ENCODE measurements around the gene THSD4. TPM values are rescaled to one million over a fixed set of nuclear protein-coding genes. Genes with fewer than 3 reads are reported as not detected.

Gene THSD4
- total and polyA plus RNA-seq, 5 donors from 2014 or later: not detected

DNA sequence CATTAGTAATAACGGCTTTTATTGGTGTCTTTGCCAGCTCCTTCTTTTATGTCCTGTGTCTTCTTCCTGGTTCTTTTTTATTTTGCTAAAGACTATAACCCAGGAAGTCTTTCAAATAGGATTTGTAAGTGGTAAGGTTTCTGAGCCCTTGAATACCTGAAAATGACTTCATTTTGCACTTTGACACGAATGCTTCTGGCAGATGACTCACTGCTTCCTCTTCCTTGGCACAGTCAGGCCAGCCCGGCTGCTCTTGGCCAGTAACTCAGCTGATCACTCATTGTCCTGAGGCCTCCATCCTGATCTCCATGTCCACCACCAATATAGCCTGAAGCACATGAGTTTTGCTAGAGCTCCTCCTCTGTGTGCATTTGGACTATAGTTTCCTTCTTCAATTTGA lies 646.4 kb downstream of the THSD4 start:
- DNase-seq: no peak
- peaks cover 4% of the 10 kb centered on the region for H3K36me3 Mint-ChIP-seq
- H3K27ac Mint-ChIP-seq: no peak overlapping the region
- peaks cover 0 to 16% (median 2%) of the 10 kb centered on the region in 7 donors for H3K9me3 Mint-ChIP-seq
- H3K36me3 ChIP-seq (ENCODE audit: control insufficient read depth, insufficient read depth, low read length): no peaks in the 10 kb centered on the region
- peaks cover 3% of the 10 kb centered on the region for H3K27me3 ChIP-seq (ENCODE audit: control insufficient read depth, insufficient read depth, low read length)
- no peak for ATAC-seq (ENCODE audit: low read depth in 2 of 2)
- no peak overlapping the region for H3K27ac ChIP-seq (ENCODE audit: insufficient read depth, low read length, poor library complexity, severe bottlenecking)
- no peak overlapping the region for H3K4me3 ChIP-seq (ENCODE audit: low read depth, low read length)
- H3K4me1 Mint-ChIP-seq: no peaks in the 10 kb centered on the region
- H3K9me3 ChIP-seq (ENCODE audit: control insufficient read depth in 2 of 2, low read length in 2 of 2): peaks cover 7 to 11% of the 10 kb centered on the region in 2 experiments
- no peak overlapping the region for H3K4me3 Mint-ChIP-seq
- H3K27me3 Mint-ChIP-seq: peaks cover 5% of the 10 kb centered on the region
- H3K4me1 ChIP-seq (ENCODE audit: control insufficient read depth, insufficient read depth, low read length, poor library complexity, severe bottlenecking): no peaks in the 10 kb centered on the region

DNA sequence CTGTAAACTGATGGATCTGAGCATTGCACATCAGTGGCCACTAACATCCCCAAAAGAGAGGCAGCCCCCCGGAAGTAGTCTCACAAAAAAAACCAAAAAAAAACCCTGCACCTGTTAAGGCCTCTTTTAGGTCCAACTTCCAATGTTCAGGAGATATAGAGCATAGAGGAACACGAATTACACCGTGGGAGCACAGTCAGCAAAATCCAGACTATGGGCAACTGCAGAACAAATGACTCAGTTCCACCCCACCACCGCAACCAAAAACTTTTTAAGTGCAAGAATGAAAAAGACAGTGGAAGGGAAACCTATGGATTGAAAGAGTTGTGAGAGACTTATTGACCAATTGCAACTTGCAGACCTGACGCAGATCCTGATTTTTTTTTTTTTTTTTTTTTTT lies 652.9 kb downstream of the THSD4 start:
- Mint-ChIP-seq H3K27ac (no peak overlapping the region), H3K27me3 (peaks cover 21% of the 10 kb centered on the region), H3K4me1 (no peaks in the 10 kb centered on the region), H3K36me3 (no peaks in the 10 kb centered on the region), H3K9me3 (peaks cover 0 to 1% (median 0%) of the 10 kb centered on the region in 7 donors), H3K4me3 (no peak overlapping the region)
- no peaks in the 10 kb centered on the region for H3K4me1 ChIP-seq (ENCODE audit: control insufficient read depth, insufficient read depth, low read length, poor library complexity, severe bottlenecking)
- H3K27ac ChIP-seq (ENCODE audit: insufficient read depth, low read length, poor library complexity, severe bottlenecking): no peak overlapping the region
- no peak for ATAC-seq (ENCODE audit: low read depth in 2 of 2)
- no peaks in the 10 kb centered on the region for H3K36me3 ChIP-seq (ENCODE audit: control insufficient read depth, insufficient read depth, low read length)
- no peak for DNase-seq
- no peaks in the 10 kb centered on the region for H3K9me3 ChIP-seq (ENCODE audit: control insufficient read depth in 2 of 2, low read length in 2 of 2)
- H3K27me3 ChIP-seq (ENCODE audit: control insufficient read depth, insufficient read depth, low read length): no peaks in the 10 kb centered on the region
- no peak overlapping the region for H3K4me3 ChIP-seq (ENCODE audit: low read depth, low read length)

DNA sequence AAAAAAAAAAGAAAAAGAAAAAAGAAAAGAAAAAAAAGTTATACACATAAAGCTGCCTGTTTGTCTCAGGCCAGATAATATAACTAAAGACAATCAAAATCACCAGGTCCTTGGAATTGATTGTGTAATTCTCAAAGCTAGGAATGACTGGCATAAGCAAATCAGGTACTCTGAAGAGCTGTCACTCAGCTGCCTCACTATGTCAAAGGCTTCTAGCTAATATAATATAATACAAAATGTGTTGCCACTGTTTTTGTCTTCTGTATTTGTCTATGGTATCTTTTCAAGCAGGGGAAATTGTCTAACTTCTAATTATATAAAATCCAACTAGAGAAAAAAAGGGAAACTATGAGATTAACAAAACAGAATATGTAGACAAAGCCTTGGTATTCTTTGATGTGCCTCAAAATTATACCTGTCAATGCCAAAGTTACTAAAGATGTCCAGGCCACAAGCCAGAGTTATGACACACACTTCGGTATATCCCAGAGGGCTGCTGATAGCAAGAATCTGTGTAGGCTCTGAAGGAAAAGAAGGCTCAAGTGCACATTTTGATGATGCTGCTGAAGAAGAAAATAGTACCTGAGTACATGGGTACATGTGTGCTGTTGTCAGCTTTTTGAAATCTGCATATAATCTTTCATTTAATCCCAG lies 658.1 kb downstream of the THSD4 start:
- Histone ChIP-seq H3K4me1 (ENCODE audit: control insufficient read depth, insufficient read depth, low read length, poor library complexity, severe bottlenecking) (no peaks in the 10 kb centered on the region), H3K4me3 (ENCODE audit: low read depth, low read length) (no peak overlapping the region), H3K9me3 (ENCODE audit: control insufficient read depth in 2 of 2, low read length in 2 of 2) (no peaks in the 10 kb centered on the region), H3K36me3 (ENCODE audit: control insufficient read depth, insufficient read depth, low read length) (no peaks in the 10 kb centered on the region), H3K27me3 (ENCODE audit: control insufficient read depth, insufficient read depth, low read length) (no peaks in the 10 kb centered on the region), H3K27ac (ENCODE audit: insufficient read depth, low read length, poor library complexity, severe bottlenecking) (no peak overlapping the region)
- no peak for DNase-seq
- no peak overlapping the region for H3K4me3 Mint-ChIP-seq
- H3K27ac Mint-ChIP-seq: no peak overlapping the region
- peaks cover 18% of the 10 kb centered on the region for H3K27me3 Mint-ChIP-seq
- no peak for ATAC-seq (ENCODE audit: low read depth in 2 of 2)
- H3K9me3 Mint-ChIP-seq: no peaks in the 10 kb centered on the region
- no peaks in the 10 kb centered on the region for H3K4me1 Mint-ChIP-seq
- no peaks in the 10 kb centered on the region for H3K36me3 Mint-ChIP-seq

DNA sequence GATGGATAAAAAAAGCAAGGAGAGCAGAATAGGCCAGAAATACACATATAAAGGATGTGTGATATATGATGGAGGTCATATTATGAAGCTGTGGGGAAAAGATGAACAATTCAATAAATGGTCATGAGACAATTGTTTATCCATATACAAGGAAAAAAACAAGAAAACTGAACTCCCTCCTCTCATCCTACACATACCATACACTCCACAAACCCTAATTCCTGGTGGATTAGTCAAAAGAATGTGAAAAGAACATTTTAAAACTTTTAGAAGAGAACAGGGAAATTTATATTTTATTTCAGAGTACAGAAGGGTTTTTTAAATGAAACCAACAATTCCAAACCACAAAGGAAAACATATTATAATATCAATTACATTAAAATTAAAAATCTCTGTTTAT lies 660.6 kb downstream of the THSD4 start:
- H3K9me3 Mint-ChIP-seq: no peaks in the 10 kb centered on the region
- ATAC-seq (ENCODE audit: low read depth in 2 of 2): no peak

DNA sequence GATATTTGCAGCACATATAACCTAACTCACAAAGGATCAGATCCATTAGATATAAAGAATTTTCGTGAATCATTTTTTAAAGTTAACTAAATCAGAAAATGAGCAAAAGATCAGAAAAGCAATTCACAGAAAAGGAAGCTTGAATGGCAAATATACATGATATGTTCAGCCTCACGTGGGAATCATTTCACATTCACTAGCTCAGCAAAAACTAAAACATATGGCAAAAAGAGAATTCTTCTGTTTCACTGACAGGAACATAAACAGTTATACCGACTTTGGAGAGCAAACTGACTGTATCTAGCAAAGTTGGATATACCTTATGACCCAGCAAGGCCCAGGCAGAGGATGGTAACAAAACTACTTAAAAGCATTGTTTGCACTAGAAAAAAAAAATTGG lies 661.0 kb downstream of the THSD4 start:
- Mint-ChIP-seq H3K4me1 (peaks cover 0 to 16% (median 3%) of the 10 kb centered on the region in 4 donors), H3K36me3 (no peaks in the 10 kb centered on the region), H3K4me3 (no peak overlapping the region), H3K27ac (no peak overlapping the region), H3K9me3 (no peaks in the 10 kb centered on the region), H3K27me3 (peaks cover 23% of the 10 kb centered on the region)
- DNase-seq: no peak
- ATAC-seq (ENCODE audit: low read depth in 2 of 2): no peak
- no peaks in the 10 kb centered on the region for H3K9me3 ChIP-seq (ENCODE audit: control insufficient read depth in 2 of 2, low read length in 2 of 2)
- no peaks in the 10 kb centered on the region for H3K4me1 ChIP-seq (ENCODE audit: control insufficient read depth, insufficient read depth, low read length, poor library complexity, severe bottlenecking)
- H3K27me3 ChIP-seq (ENCODE audit: control insufficient read depth, insufficient read depth, low read length): no peaks in the 10 kb centered on the region
- no peak overlapping the region for H3K4me3 ChIP-seq (ENCODE audit: low read depth, low read length)
- no peak overlapping the region for H3K27ac ChIP-seq (ENCODE audit: insufficient read depth, low read length, poor library complexity, severe bottlenecking)
- H3K36me3 ChIP-seq (ENCODE audit: control insufficient read depth, insufficient read depth, low read length): no peaks in the 10 kb centered on the region

More for the DNA sequence above, 660.6 kb downstream of the THSD4 start:
- no peaks in the 10 kb centered on the region for H3K4me1 ChIP-seq (ENCODE audit: control insufficient read depth, insufficient read depth, low read length, poor library complexity, severe bottlenecking)
- H3K4me3 ChIP-seq (ENCODE audit: low read depth, low read length): no peak overlapping the region
- Mint-ChIP-seq H3K27me3 (peaks cover 26% of the 10 kb centered on the region), H3K4me1 (peaks cover 0 to 13% (median 3%) of the 10 kb centered on the region in 4 donors), H3K4me3 (no peak overlapping the region), H3K27ac (no peak overlapping the region), H3K36me3 (no peaks in the 10 kb centered on the region)
- no peaks in the 10 kb centered on the region for H3K27me3 ChIP-seq (ENCODE audit: control insufficient read depth, insufficient read depth, low read length)
- H3K27ac ChIP-seq (ENCODE audit: insufficient read depth, low read length, poor library complexity, severe bottlenecking): no peak overlapping the region
- DNase-seq: no peak
- no peaks in the 10 kb centered on the region for H3K9me3 ChIP-seq (ENCODE audit: control insufficient read depth in 2 of 2, low read length in 2 of 2)
- H3K36me3 ChIP-seq (ENCODE audit: control insufficient read depth, insufficient read depth, low read length): no peaks in the 10 kb centered on the region

DNA sequence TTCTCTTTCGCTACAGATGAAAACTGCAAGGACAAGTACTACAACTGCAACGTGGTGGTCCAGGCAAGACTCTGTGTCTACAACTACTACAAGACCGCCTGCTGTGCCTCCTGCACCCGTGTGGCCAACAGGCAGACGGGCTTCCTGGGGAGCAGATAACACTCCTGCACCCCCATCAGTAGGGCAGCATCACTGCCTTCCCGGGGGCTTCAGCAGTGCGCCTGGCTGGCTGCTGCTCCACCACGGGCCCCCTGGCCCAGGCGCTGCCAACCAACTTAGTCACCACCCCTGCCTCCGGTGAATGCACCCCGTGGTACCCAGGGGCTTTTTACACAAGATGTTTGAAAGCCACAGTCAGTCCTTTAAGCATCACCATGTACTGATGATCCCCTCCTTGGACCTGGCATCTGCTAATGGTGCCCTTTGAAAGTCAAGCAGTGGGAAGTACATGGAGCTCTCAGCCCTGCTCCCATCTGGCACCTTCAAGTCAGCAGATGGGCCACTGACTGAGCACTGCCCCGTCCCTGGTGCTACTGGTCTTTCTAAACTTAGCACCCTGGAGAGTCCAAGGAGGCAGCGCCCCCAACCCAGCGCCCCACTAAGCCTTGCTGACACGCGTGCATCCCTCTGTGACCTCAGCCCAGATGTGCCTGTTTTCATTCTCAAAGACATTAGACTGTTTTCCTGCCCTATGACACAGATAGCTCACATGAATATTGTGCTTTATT lies 662.1 kb downstream of the THSD4 start:
- no peaks in the 10 kb centered on the region for H3K4me1 ChIP-seq (ENCODE audit: control insufficient read depth, insufficient read depth, low read length, poor library complexity, severe bottlenecking)
- H3K9me3 ChIP-seq (ENCODE audit: control insufficient read depth in 2 of 2, low read length in 2 of 2): no peaks in the 10 kb centered on the region
- no peak overlapping the region for H3K27ac ChIP-seq (ENCODE audit: insufficient read depth, low read length, poor library complexity, severe bottlenecking)
- H3K4me1 Mint-ChIP-seq: peaks cover 0 to 16% (median 3%) of the 10 kb centered on the region in 4 donors
- H3K4me3 ChIP-seq (ENCODE audit: low read depth, low read length): no peak overlapping the region
- DNase-seq: no peak
- no peaks in the 10 kb centered on the region for H3K27me3 ChIP-seq (ENCODE audit: control insufficient read depth, insufficient read depth, low read length)
- no peak for ATAC-seq (ENCODE audit: low read depth in 2 of 2)
- no peaks in the 10 kb centered on the region for H3K36me3 Mint-ChIP-seq
- H3K9me3 Mint-ChIP-seq: no peaks in the 10 kb centered on the region
- H3K36me3 ChIP-seq (ENCODE audit: control insufficient read depth, insufficient read depth, low read length): no peaks in the 10 kb centered on the region
- H3K4me3 Mint-ChIP-seq: no peak overlapping the region
- H3K27me3 Mint-ChIP-seq: peaks cover 16% of the 10 kb centered on the region
- no peak overlapping the region for H3K27ac Mint-ChIP-seq

DNA sequence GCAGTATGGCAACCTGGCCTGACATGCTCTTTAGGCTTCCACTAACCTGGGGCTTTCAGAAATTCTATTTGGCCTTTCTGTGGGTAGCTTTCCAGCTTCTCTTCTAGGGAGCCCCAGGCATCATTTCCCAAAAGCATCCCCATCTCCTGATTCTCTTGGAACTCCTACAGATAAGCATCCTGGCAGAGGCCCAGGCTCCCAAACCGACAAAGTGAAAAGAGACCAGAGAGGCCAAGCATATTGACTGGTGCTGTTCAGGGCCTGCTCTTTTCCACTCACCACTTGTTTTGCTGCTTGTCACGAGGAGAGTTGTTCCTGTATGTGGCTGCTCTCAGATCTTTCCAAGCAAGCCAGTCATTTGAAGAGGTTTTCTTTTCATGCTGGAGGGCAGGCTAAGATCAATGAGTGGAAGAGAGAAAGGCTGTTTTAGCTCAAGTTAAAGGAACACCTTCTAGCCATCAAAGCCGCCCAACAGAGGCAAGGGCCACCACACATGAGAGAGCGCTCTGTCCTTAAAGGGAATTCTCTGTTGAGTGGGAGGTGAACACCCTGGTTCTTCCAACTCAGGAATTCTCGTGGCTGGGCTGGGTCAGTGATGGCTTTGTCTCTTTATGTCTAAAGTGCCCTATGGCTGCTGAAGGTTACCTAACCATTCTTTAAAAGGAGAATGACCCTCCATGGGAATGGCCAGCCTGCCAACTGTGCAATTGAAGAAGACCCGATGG lies 664.0 kb downstream of the THSD4 start:
- H3K9me3 ChIP-seq (ENCODE audit: control insufficient read depth in 2 of 2, low read length in 2 of 2): no peaks in the 10 kb centered on the region
- H3K4me1 ChIP-seq (ENCODE audit: control insufficient read depth, insufficient read depth, low read length, poor library complexity, severe bottlenecking): no peaks in the 10 kb centered on the region
- no peak overlapping the region for H3K4me3 ChIP-seq (ENCODE audit: low read depth, low read length)
- no peaks in the 10 kb centered on the region for H3K9me3 Mint-ChIP-seq
- H3K36me3 Mint-ChIP-seq: no peaks in the 10 kb centered on the region
- ATAC-seq (ENCODE audit: low read depth in 2 of 2) (no peak), DNase-seq (no peak)
- H3K27ac ChIP-seq (ENCODE audit: insufficient read depth, low read length, poor library complexity, severe bottlenecking): no peak overlapping the region
- no peaks in the 10 kb centered on the region for H3K36me3 ChIP-seq (ENCODE audit: control insufficient read depth, insufficient read depth, low read length)
- peaks cover 0 to 16% (median 3%) of the 10 kb centered on the region in 4 donors for H3K4me1 Mint-ChIP-seq
- H3K4me3 Mint-ChIP-seq: no peak overlapping the region
- H3K27me3 Mint-ChIP-seq: peaks cover 13% of the 10 kb centered on the region
- no peaks in the 10 kb centered on the region for H3K27me3 ChIP-seq (ENCODE audit: control insufficient read depth, insufficient read depth, low read length)
- no peak overlapping the region for H3K27ac Mint-ChIP-seq
